H1 (cell line): Measurements from ENCODE around the gene DOCK10.

Experiments
- CHD2 ChIP-seq: IDR thresholded peaks from 2 replicates; pipeline ENCODE4 v1.6.1; 2012; ENCODE audit warnings: low read length, improper control_type of control experiment
- EZH2 ChIP-seq: fragments of 200-600 bp; sonication (generic); IDR thresholded peaks from 2 replicates; pipeline ENCODE4 v1.7.1; 2012; ENCODE audit warnings: low read depth, mild to moderate bottlenecking, moderate library complexity, low read length, inconsistent platforms; ENCODE audit not compliant: severe bottlenecking
- GABPA ChIP-seq: IDR thresholded peaks from 2 replicates; pipeline ENCODE4 v1.6.1; 2011; ENCODE audit warnings: mild to moderate bottlenecking, low read length, moderate library complexity, borderline replicate concordance; ENCODE audit not compliant: insufficient read depth
- POLR2A ChIP-seq, 2 experiments: IDR thresholded peaks; 1 replicate in 1 of 2; 2 replicates in 1 of 2; pipeline ENCODE4 v1.6.1; 2011; ENCODE audit warnings: low read depth in 2 of 2, low read length in 2 of 2, mild to moderate bottlenecking in 2 of 2; ENCODE audit errors: control extremely low read depth in 1 of 2
- POLR2AphosphoS5 ChIP-seq: IDR thresholded peaks from 2 replicates; pipeline ENCODE4 v1.6.1; 2011; ENCODE audit warnings: low read depth, low read length
- RAD21 ChIP-seq, 2 experiments: IDR thresholded peaks in 1 of 2; conservative IDR thresholded peaks in 1 of 2; 2 replicates each; pipeline ENCODE4 v1.6.1; 2011; ENCODE audit warnings: low read depth in 2 of 2, low read length in 2 of 2, improper control_type of control experiment in 1 of 2, inconsistent platforms in 1 of 2, mild to moderate bottlenecking in 1 of 2, moderate library complexity in 1 of 2
- SP2 ChIP-seq: IDR thresholded peaks from 2 replicates; pipeline ENCODE4 v1.6.1; 2012; ENCODE audit warnings: mild to moderate bottlenecking, low read length, inconsistent platforms
- TEAD4 ChIP-seq: IDR thresholded peaks from 2 replicates; pipeline ENCODE4 v1.6.1; 2012; ENCODE audit warnings: low read depth, low read length, inconsistent platforms, mixed read lengths
- TF ChIP-seq, protein P1 (sequence below), 3 experiments: IDR thresholded peaks; 1 replicate in 2 of 3; 2 replicates in 1 of 3; pipeline versions ENCODE4 v1.5.1 to v1.6.1; 2011; ENCODE audit warnings: low read length in 3 of 3, mild to moderate bottlenecking in 3 of 3, inconsistent platforms in 2 of 3, low read depth in 1 of 3, moderate library complexity in 1 of 3; ENCODE audit not compliant: insufficient read depth in 1 of 3; ENCODE audit errors: control extremely low read depth in 1 of 3
- TF ChIP-seq, protein P2 (sequence below): IDR thresholded peaks from 2 replicates; pipeline ENCODE4 v1.6.1; 2012; ENCODE audit warnings: inconsistent platforms
- TF ChIP-seq, protein P3 (sequence below): IDR thresholded peaks from 2 replicates; pipeline ENCODE4 v1.6.1; 2011; ENCODE audit warnings: low read length, improper control_type of control experiment

DNA sequence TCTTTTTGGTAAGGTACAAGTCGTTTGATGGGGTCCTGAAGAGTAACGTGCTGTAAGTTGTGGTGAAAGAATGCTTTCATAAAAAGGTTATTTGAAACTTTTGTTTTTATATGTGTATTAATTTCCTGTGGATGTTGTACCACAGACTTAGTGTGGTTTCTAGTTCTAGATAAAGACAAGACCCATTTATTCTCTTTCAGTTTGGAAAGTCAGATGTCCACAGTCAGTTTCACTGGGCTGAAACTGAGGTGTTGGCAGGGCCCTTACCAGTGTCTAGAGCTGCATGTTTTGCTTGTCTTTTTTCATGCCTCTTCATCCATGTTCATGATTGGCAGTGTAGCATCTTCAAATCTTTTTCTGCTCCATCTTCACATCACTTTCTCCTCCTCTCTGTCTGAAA, 22.1 kb upstream of the DOCK10 start:
- TF ChIP-seq POLR2A (IDR thresholded peaks at IDR 0.05; ENCODE audit: control extremely low read depth in 1 of 2, low read depth in 2 of 2, low read length in 2 of 2) (no peak), SP2 (no peak), EZH2 (no peak), RAD21 (IDR thresholded peaks at IDR 0.05 in 1 of 2, conservative IDR thresholded peaks at IDR 0.05 in 1 of 2; ENCODE audit: low read depth in 2 of 2, low read length in 2 of 2) (no peak), CHD2 (no peak), POLR2AphosphoS5 (no peak), TEAD4 (no peak), GABPA (no peak)
- TF ChIP-seq, protein P1, sequence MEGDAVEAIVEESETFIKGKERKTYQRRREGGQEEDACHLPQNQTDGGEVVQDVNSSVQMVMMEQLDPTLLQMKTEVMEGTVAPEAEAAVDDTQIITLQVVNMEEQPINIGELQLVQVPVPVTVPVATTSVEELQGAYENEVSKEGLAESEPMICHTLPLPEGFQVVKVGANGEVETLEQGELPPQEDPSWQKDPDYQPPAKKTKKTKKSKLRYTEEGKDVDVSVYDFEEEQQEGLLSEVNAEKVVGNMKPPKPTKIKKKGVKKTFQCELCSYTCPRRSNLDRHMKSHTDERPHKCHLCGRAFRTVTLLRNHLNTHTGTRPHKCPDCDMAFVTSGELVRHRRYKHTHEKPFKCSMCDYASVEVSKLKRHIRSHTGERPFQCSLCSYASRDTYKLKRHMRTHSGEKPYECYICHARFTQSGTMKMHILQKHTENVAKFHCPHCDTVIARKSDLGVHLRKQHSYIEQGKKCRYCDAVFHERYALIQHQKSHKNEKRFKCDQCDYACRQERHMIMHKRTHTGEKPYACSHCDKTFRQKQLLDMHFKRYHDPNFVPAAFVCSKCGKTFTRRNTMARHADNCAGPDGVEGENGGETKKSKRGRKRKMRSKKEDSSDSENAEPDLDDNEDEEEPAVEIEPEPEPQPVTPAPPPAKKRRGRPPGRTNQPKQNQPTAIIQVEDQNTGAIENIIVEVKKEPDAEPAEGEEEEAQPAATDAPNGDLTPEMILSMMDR (IDR thresholded peaks at IDR 0.05; ENCODE audit: control extremely low read depth in 1 of 3, insufficient read depth in 1 of 3, low read depth in 1 of 3, low read length in 3 of 3): no peak
- TF ChIP-seq, protein P2, sequence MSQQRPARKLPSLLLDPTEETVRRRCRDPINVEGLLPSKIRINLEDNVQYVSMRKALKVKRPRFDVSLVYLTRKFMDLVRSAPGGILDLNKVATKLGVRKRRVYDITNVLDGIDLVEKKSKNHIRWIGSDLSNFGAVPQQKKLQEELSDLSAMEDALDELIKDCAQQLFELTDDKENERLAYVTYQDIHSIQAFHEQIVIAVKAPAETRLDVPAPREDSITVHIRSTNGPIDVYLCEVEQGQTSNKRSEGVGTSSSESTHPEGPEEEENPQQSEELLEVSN: no peak
- TF ChIP-seq, protein P3, sequence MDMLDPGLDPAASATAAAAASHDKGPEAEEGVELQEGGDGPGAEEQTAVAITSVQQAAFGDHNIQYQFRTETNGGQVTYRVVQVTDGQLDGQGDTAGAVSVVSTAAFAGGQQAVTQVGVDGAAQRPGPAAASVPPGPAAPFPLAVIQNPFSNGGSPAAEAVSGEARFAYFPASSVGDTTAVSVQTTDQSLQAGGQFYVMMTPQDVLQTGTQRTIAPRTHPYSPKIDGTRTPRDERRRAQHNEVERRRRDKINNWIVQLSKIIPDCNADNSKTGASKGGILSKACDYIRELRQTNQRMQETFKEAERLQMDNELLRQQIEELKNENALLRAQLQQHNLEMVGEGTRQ: no peak
